ENCODE results near the gene SLC25A46. TPM values are rescaled to one million over a fixed set of nuclear protein-coding genes. Genes with fewer than 3 reads are reported as not detected.

Gene SLC25A46
- total RNA-seq, 4 donors from 2014 or later: 62.6 to 84.5 (median 72.0) TPM

GRCh38 chr5:110760158-110760557 is 21.4 kb downstream of the SLC25A46 start:
- TF ChIP-seq POLR2AphosphoS5 (IDR thresholded peaks at IDR 0.05) (no peak), EP300 (IDR thresholded peaks at IDR 0.05; ENCODE audit: low read depth) (no peak), CTCF (IDR thresholded peaks at IDR 0.05) (no peak), POLR2A (IDR thresholded peaks at IDR 0.05) (no peak)
- H3K27ac ChIP-seq: no peak overlapping the region
- H3K4me1 ChIP-seq: no peaks in the 10 kb centered on the region
- H3K9me3 ChIP-seq: no peaks in the 10 kb centered on the region
- intact Hi-C loops (cut with DNase I; ENCODE audit: low total_unique reads): no loop called here
- in situ Hi-C loops (cut with MboI; ENCODE audit: low pct_ligation_motif_present in 1 of 4, low pct_unique_long_range_greater_than_20kb in 1 of 4, low sequenced_read_pairs in 3 of 4): loop anchor here in 3 of 4 donors (25.0 kb wide), 1 partner anchor 302 kb away; the partner anchor contains the start of gene TSLP (in 3 of the 3)
- H3K4me3 ChIP-seq: no peak overlapping the region
- peaks cover 0 to 63% (median 13%) of the 10 kb centered on the region in 4 donors for H3K36me3 ChIP-seq
- H3K27me3 ChIP-seq: no peaks in the 10 kb centered on the region
- 88 to 100% methylated on average over 1 of the region's 1 CpG for WGBS, 2 donors (ENCODE audit: low coverage in 1 of 2)
- no peak for DNase-seq

GRCh38 chr5:110768138-110768860 is 29.5 kb downstream of the SLC25A46 start:
- Histone ChIP-seq H3K27ac (no peak overlapping the region), H3K4me1 (no peaks in the 10 kb centered on the region), H3K4me3 (no peak overlapping the region), H3K36me3 (no peaks in the 10 kb centered on the region), H3K27me3 (no peaks in the 10 kb centered on the region), H3K9me3 (no peaks in the 10 kb centered on the region)
- in situ Hi-C loops (cut with MboI; ENCODE audit: low pct_ligation_motif_present in 1 of 4, low pct_unique_long_range_greater_than_20kb in 1 of 4, low sequenced_read_pairs in 3 of 4): loop anchor here in 3 of 4 donors (25.0 kb wide), 1 partner anchor 294 kb away; the partner anchor contains the start of gene TSLP (in 3 of the 3)
- intact Hi-C loops (cut with DNase I; ENCODE audit: low total_unique reads): no loop called here
- no peak for DNase-seq
- TF ChIP-seq POLR2A (IDR thresholded peaks at IDR 0.05) (no peak), EP300 (IDR thresholded peaks at IDR 0.05; ENCODE audit: low read depth) (no peak), POLR2AphosphoS5 (IDR thresholded peaks at IDR 0.05) (no peak), CTCF (IDR thresholded peaks at IDR 0.05) (no peak)
- 47 to 70% methylated on average over 2 to 4 of the region's 4 CpGs for WGBS, 2 donors (ENCODE audit: low coverage in 1 of 2)

DNA sequence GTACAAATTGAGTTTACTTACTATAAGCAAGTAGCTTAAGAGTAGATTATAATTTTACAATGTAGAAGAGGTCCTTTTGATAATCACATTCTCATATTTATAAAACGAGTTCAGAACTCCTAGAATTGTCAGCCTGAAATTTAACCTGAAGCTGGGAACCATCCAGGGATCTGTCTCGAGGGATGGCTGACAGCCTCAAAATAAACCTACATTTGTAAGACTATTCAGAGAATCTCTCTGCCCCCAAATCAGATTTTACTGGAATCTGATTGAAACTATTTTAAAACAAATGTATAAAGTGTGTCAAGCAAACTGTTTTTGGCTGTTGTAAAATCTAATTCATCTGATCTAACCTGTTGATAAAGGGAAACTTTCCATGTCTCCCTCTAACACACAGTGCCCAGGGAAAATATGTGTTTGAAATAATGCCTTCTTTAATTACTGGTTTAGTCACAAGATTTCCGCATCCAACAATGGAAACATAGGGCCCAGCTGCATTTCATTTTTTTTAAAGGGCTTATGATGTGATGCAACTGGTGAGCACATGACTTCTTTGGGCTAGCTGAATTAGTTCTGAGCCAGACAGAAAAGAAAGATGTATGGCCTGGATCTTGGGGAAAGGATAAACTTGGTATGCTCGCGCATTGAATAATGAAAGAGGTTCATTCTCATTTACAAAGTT is 30.3 kb downstream of the SLC25A46 start:
- in situ Hi-C loops (cut with MboI; ENCODE audit: low pct_ligation_motif_present in 1 of 4, low pct_unique_long_range_greater_than_20kb in 1 of 4, low sequenced_read_pairs in 3 of 4) (loop anchor here in 3 of 4 donors (25.0 kb wide), 1 partner anchor 293 kb away; the partner anchor contains the start of gene TSLP (in 3 of the 3)), intact Hi-C loops (cut with DNase I; ENCODE audit: low total_unique reads) (no loop called here)
- 50 to 53% methylated on average over 5 of the region's 5 CpGs for WGBS, 2 donors (ENCODE audit: low coverage in 1 of 2)
- Histone ChIP-seq H3K27ac (no peak overlapping the region), H3K27me3 (no peaks in the 10 kb centered on the region), H3K4me3 (no peak overlapping the region), H3K4me1 (no peaks in the 10 kb centered on the region), H3K9me3 (no peaks in the 10 kb centered on the region), H3K36me3 (no peaks in the 10 kb centered on the region)
- no peak for DNase-seq
- peak in 1 of 3 donors; percentile 24 for TF ChIP-seq POLR2AphosphoS5 (IDR thresholded peaks at IDR 0.05)
- TF ChIP-seq EP300 (IDR thresholded peaks at IDR 0.05; ENCODE audit: low read depth): no peak

- Histone ChIP-seq H3K4me1 (no peaks in the 10 kb centered on the region), H3K4me3 (no peak overlapping the region), H3K36me3 (no peaks in the 10 kb centered on the region), H3K27me3 (no peaks in the 10 kb centered on the region), H3K27ac (no peak overlapping the region), H3K9me3 (no peaks in the 10 kb centered on the region)
- TF ChIP-seq POLR2AphosphoS5 (IDR thresholded peaks at IDR 0.05): no peak
- TF ChIP-seq CTCF (IDR thresholded peaks at IDR 0.05): no peak
- TF ChIP-seq EP300 (IDR thresholded peaks at IDR 0.05; ENCODE audit: low read depth): no peak
- no peak for TF ChIP-seq POLR2A (IDR thresholded peaks at IDR 0.05)
- intact Hi-C loops (cut with DNase I; ENCODE audit: low total_unique reads) (no loop called here), in situ Hi-C loops (cut with MboI; ENCODE audit: low pct_ligation_motif_present in 1 of 4, low pct_unique_long_range_greater_than_20kb in 1 of 4, low sequenced_read_pairs in 3 of 4) (loop anchor here in 3 of 4 donors (25.0 kb wide), 1 partner anchor 292 kb away; the partner anchor contains the start of gene TSLP (in 3 of the 3))
- no peak for DNase-seq
Measured at GRCh38 chr5:110770286-110770685, 31.5 kb downstream of the SLC25A46 start.
